Renal cortical epithelial cell (primary cell): ENCODE measurements around the gene MIEN1. TPM values are rescaled to one million over a fixed set of nuclear protein-coding genes. Genes with fewer than 3 reads are reported as not detected.
"Not testable (repeated sequence)": the region's sequence is repeated elsewhere in the genome, so short reads cannot be mapped to it uniquely, and the experiment has no call there.

Experiments
- DNase-seq: peaks from one replicate; pipeline ENCODE4 v3.0.0-alpha.2; 2011; ENCODE audit warnings: low read depth
- total RNA-seq: library from RNA; depleted of rRNA; stranded (reverse); fragments of >200 nt; gene quantifications from 2 replicates; pipeline ENCODE4 v1.2.3, GENCODE V29; 2014

Gene MIEN1
- total RNA-seq, 1 donor from 2014 or later: 17.7 TPM

- no peak for DNase-seq
Measured at GRCh38 chr17:39755554-39756379, 25.4 kb upstream of the MIEN1 start.

GRCh38 chr17:39754958-39755553 is 24.7 kb upstream of the MIEN1 start:
- no peak for DNase-seq

DNA sequence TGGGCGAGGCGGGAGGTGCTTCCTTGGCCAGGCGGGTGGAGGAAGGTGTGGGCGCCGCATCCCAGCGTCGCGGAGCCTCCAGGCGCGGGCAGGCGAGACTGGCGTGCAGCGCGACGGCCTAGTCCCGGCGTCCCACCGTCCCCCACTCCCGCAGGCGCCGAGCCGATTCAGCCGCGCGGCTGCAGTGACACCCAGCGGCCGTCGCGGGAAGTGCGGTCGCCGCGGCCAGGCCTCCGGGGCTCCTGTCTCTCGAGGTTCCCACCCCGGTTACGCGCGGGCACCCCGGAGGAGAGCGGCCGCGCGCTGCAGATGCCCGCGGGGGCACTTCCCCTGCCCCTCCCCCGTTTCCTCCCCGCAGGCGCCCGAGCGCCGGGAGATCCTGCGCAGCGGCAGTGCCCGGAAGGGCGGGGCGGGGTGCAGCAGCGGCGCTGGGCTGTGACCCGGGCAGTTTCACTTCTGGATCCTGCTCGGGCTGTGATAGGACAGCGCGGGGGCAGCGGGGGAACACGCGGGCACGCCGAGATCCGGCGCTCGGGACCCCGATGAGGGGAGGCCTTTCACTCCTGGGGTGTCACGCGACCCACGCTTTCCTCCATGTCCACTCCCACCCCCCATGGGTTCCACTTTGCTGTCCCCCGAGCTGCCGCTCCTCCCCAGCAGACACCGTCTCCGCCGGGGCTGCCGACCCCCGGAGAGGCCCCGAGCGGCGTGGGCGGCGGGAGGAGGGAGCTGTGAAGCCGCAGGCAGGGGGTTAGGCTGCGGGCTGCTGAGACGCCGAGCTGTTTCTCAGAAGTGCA is 24.0 kb upstream of the MIEN1 start:
- peak; percentile 69 for DNase-seq

DNA sequence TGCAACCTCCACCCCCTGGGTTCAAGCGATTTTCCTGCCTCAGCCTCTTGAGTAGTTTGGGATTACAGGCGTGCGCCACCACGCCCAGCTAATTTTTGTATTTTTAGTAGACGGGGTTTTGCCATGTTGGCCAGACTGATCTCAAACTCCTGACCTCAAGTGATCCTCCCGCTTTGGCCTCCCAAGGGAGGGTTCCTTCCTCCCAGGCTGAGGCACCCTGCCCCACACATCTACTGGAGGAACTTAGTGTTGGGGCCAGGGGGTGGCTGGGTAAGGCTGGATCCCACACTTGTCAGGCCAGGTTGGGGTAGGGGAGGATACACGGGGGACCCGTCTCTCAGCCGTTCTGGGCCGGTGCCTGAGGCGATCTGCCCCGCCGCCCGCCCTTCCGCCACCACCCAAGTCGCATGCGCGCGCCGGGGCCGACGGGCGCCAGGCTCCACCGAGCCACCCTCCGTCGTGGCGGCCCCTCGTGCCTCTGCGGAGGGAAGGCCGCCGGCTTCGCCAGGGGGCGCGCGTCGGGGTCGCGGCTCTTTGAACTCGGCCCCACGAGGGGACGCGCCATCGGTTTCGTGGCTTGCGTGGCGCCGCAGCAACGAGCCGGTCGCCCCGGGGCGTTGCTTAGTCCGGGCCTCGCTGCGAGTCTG is 23.3 kb upstream of the MIEN1 start:
- no peak for DNase-seq

- DNase-seq: no peak
Measured at GRCh38 chr17:39752241-39752881, 22.0 kb upstream of the MIEN1 start.

- DNase-seq: no peak
Measured at GRCh38 chr17:39751637-39752036, 21.3 kb upstream of the MIEN1 start.

GRCh38 chr17:39751016-39751543 is 20.7 kb upstream of the MIEN1 start:
- no peak for DNase-seq

DNA sequence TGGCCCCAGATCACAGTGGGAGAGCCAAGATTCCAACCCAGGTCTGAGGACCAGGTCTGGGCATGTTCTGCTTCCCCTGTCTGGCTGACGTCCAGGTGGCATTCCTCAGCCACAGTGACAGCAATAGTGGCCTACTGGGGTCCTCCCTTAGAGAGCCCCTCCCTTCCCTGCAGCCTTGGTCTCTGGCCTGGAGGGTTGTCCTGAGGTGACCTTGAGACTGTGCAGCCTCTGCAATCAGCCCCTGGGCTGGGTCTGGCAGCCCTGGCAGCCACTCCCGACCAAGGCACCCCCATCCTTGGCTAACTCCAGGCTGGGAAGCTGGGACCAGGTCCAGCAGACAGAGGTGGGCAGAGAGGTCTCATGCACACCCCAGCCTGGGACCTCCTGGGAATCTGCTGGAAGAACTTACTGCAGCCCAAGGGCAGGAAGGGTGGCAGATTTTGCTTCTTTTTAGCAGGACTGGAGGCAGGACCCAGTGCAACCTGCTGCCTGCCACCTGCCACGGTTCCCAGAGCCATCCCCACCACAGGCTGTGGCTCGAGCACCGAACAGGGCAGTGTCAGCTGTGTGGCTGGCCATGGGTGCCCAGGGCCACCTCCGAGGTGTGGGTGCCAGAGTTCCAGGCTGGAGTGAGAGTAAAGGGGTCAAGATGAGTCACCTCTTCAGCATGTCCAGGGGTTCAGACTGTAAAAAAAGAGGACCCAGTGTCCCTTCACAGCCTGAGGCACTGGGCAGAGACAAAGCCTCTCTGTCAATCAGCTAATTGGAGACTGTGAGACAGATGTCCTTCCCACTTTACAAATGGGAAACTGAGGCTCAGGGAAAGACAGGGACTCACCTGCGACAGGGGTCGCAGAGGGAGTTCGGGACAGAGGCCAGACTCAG is 20.0 kb upstream of the MIEN1 start:
- DNase-seq: no peak

DNA sequence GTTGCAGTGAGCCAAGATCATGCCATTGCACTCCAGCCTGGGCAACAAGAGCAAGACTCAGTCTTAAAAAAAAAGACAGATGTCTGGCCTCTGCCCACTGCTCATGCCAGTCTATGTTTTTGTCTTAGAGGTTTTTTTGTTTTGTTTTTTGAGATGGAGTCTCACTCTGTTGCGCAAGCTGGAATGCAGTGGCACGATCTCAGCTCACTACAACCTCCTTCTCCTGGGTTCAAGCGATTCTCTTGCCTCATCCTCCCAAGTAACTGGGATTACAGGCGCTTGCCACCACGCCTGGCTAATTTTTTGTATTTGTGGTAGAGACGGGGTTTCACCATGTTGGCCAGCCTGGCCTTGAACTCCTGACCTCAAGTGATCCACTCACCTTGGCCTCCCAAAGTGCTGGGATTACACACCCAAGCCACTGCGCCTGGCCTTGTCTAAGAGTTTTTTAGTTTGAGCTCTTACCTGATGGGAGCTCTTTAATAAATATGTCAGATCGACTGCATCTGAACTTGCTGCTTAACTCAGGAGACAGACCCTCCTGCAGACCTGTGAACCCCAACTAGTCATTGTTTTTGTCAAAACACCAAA is 18.2 kb upstream of the MIEN1 start:
- DNase-seq: not testable (repeated sequence)

DNA sequence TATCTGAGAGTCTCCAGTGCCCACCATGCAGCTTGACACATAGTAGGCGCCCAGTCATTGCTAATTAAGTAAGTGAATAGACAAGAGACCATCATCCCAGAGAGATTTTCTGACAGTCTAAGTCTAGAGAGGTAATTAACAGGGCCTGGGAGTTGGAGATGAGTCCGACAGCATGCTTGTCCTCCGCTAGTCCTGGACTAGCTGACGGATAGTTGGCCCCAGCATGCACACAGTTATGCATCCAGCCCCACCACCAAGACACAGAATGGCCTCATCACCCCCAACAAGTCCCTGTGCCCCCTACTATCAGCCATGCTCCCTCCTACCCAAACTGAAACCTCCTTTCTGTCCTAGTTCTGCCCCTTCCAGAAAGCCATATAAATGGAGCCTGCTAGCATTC is 17.4 kb upstream of the MIEN1 start:
- DNase-seq: no peak

- no peak for DNase-seq
Measured at GRCh38 chr17:39746145-39746461, 15.8 kb upstream of the MIEN1 start.

DNA sequence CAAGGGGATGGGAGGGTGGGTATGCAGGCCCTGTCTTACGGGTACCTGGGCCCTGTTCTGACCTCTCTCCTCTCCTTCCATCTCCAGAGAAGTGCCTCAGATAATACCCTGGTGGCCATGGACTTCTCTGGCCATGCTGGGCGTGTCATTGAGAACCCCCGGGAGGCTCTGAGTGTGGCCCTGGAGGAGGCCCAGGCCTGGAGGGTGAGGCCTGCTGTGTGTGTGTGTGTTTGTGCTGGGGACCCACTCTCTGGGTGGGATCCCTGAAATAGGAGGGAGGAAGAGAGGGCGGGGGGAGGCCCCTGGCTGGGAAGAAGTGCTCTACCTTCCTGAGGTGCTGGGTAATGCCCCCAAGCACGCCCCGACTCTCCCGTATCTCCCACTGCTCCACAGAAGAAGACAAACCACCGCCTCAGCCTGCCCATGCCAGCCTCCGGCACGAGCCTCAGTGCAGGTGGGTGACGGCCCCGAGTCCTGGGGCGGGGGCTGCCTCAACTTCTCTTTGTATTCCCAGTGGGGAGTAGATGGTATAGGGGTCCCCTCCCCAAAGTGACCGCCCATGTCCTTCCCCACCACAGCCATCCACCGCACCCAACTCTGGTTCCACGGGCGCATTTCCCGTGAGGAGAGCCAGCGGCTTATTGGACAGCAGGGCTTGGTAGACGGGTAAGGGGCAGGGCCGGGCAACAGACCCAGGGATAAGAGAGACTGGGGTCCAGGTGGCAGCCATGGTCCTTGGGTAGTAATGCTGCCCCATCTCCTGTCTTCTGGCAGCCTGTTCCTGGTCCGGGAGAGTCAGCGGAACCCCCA is 15.2 kb upstream of the MIEN1 start:
- DNase-seq: no peak

GRCh38 chr17:39744836-39745215 is 14.5 kb upstream of the MIEN1 start:
- no peak for DNase-seq

DNA sequence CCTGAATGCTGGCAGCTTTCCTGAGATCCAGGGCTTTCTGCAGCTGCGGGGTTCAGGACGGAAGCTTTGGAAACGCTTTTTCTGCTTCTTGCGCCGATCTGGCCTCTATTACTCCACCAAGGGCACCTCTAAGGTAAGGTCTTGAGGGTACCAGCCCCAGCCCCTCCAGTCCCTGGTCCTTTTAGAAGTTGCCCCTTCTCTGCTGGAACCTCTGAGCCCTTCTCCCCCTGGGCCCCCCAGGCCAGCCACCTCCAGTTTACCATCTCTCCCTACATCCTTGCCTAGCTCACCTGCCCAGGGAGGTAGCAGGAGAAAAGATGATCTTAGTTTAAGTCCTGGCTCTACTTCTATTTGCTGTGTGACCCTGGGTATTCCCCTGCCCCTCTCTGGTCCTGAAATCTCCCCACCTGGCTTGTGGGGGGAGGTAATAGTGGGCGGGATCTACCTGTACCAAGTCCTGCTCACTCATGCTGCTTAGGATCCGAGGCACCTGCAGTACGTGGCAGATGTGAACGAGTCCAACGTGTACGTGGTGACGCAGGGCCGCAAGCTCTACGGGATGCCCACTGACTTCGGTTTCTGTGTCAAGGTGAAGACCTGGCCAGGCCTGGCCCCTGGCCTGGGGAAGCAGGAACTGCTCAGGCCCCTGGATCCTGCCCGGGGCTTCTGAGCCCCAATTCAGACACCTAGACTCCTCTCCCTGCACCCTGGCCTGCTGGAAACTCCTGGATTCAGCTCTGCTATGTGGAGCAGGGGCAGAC is 13.9 kb upstream of the MIEN1 start:
- no peak for DNase-seq

DNA sequence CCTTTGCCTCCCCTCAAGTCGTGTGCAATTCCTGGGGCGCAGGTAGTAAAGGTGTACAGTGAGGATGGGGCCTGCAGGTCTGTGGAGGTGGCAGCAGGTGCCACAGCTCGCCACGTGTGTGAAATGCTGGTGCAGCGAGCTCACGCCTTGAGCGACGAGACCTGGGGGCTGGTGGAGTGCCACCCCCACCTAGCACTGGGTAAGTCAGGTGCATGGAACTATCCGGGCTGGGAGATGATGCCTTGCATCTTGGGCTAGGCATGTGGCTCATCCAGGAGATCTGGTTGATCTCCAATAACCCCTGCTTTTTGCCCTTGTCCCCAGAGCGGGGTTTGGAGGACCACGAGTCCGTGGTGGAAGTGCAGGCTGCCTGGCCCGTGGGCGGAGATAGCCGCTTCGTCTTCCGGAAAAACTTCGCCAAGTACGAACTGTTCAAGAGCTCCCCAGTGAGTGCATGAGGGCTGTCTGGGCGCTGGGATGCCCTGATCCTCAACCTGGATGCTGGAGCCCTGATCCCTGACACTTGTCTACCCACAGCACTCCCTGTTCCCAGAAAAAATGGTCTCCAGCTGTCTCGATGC is 12.6 kb upstream of the MIEN1 start:
- DNase-seq: no peak

DNA sequence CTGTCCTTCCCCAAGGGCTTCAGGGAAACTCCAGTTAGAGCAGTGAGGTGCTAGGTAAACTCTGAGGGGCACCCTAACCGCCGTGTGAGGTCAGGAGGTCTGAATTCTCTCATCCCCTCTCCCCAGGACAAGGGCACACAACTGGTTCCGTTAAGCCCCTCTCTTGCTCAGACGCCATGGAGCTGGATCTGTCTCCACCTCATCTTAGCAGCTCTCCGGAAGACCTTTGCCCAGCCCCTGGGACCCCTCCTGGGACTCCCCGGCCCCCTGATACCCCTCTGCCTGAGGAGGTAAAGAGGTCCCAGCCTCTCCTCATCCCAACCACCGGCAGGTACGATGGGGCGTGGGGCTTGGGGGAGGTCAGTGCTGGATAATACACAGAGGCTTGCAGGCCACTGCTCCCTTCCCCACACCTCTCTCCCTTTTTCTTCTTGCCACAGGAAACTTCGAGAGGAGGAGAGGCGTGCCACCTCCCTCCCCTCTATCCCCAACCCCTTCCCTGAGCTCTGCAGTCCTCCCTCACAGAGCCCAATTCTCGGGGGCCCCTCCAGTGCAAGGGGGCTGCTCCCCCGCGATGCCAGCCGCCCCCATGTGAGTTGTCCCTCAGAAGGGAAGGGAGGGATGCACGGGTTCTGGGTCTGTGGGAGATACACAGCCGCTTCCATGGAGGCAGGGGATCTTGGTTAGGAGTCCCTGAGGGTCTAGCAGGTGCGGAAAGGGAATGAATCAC is 12.0 kb upstream of the MIEN1 start:
- no peak for DNase-seq

- peak; percentile 91 for DNase-seq
Measured at GRCh38 chr17:39740357-39741111, 10.2 kb upstream of the MIEN1 start.
